ENCODE data around the gene AAMP.

AAMP gene

DNA sequence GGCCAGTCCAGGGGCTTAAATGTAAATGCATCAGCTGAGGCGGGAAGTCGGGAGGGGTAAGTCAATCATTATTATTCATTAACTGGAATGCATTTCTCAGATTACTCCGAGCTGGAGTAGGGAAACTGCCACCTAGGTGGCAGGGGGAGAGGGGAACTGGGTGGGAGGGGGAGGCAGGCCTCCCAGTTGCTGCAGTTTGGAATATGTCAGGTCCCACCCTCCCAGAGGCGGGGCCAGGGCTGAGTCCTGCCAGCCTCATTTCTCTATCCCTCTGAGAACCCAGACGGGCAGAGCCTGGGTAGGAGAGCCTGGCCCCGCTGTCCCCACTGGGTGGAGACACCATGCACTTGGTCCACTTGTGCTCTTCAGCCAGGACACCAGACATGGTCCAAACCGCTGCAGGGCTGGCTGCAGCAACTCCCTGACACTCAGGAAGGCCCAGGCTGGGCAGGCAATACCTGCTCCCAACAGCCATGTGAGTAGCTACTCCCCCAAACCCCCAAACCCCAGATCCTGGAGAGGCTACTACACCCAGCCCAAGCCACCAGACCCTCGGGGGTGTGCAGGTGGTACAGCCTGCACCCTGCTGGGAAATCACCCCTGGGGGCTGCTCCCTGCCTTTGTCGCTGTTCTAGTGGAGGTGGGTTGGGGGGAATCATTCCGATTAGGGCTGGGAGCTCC lies 9.1 kb downstream of the AAMP start, which contains the start of gene GPBAR1:
GPBAR1 (plus strand) TSS at position 274 of the 681 bp plus-strand sequence. CDS start 1,710 bp downstream, outside the sequence.
- H3K36me3 ChIP-seq (ENCODE audit: insufficient read depth, low read depth, low read length) = peaks cover 34% of the 10 kb centered on the region
- no peaks in the 10 kb centered on the region for H3K27me3 ChIP-seq (ENCODE audit: insufficient read depth, low read length)
- H3K4me3 ChIP-seq (ENCODE audit: low read length) = no peak within 1 kb of the TSS
- no peaks in the 10 kb centered on the region for H3K9me3 ChIP-seq (ENCODE audit: insufficient read depth, low read depth, low read length)
- peaks cover 15% of the 10 kb centered on the region for H3K4me1 ChIP-seq (ENCODE audit: insufficient read depth, low read length)
- no peak within 1 kb of the TSS for H3K27ac ChIP-seq (ENCODE audit: low read length)
- H3K9ac ChIP-seq (ENCODE audit: low read depth, low read length) = no peak within 1 kb of the TSS; the same call in 1 of the 2 replicates

DNA sequence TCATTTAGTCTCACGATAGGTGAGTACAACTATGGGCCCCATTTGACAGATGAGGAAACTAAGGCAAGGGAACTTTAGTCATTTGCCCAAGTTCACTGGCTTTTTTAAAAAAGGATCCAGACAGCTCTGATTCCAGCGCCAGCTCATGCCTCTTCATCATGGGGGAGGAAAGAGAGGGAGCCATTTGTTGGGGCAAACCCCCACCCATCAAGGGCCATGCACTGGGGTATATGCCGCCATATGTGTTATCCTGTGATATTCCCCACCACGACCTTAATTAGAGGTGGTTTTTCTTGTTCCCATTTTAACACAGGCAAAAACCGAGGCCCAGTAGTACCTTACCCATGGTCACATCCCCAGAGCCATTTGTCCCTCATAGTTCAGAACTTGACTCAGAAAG lies 9.8 kb downstream of the AAMP start:
- no peak overlapping the region for H3K4me3 ChIP-seq (ENCODE audit: low read length)
- no peaks in the 10 kb centered on the region for H3K9me3 ChIP-seq (ENCODE audit: insufficient read depth, low read depth, low read length)
- H3K27me3 ChIP-seq (ENCODE audit: insufficient read depth, low read length) = no peaks in the 10 kb centered on the region
- peaks cover 15% of the 10 kb centered on the region for H3K4me1 ChIP-seq (ENCODE audit: insufficient read depth, low read length)
- no peak overlapping the region for H3K27ac ChIP-seq (ENCODE audit: low read length)
- H3K36me3 ChIP-seq (ENCODE audit: insufficient read depth, low read depth, low read length) = peaks cover 34% of the 10 kb centered on the region
- no peak overlapping the region for H3K9ac ChIP-seq (ENCODE audit: low read depth, low read length)

DNA sequence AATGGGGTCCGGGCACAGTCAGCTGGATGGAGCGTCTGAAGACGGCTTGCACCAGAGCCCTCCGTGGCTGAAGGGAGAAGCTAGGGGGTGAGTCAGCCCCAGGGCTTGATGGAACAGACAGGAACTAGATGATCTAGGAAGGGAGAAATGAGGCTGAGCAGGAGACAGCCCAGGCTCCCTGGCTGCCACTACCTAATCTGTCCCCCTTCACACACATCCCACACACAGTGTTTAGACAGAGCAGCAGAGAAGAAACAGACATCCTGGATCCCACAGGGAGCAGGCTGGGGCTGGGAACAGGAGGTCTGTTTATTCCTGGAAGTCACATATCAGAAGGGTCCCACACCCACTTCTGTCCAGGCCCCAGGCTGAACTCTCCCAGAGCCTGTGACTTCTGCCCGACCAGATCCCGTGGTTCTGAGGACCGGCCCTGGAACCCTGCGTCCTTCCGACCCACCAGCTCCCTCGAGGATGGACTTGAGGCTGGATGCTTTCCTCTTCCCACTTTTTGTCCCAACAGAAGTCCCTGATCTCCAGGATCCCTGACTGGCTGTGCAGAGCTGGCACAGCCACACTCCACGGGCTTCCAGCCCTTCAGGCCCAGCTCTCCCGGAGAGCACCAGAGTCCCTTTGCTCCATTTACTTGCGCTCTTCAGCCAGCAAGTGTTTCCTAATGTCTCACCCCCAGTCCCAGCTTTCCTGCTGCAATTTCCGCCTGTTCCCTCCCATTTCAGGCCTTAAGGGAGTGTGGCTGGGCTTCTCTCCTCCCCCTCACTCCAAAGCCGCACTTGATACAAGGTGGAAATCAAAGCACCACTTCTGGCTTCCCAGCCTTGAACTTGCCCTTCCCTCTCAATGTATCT lies 10.6 kb downstream of the AAMP start:
- H3K4me3 ChIP-seq (ENCODE audit: low read length) = no peak overlapping the region
- H3K27me3 ChIP-seq (ENCODE audit: insufficient read depth, low read length) = no peaks in the 10 kb centered on the region
- H3K27ac ChIP-seq (ENCODE audit: low read length) = no peak overlapping the region
- H3K4me1 ChIP-seq (ENCODE audit: insufficient read depth, low read length) = peaks cover 15% of the 10 kb centered on the region
- no peak overlapping the region for H3K9ac ChIP-seq (ENCODE audit: low read depth, low read length)
- H3K9me3 ChIP-seq (ENCODE audit: insufficient read depth, low read depth, low read length) = no peaks in the 10 kb centered on the region
- peaks cover 34% of the 10 kb centered on the region for H3K36me3 ChIP-seq (ENCODE audit: insufficient read depth, low read depth, low read length)

DNA sequence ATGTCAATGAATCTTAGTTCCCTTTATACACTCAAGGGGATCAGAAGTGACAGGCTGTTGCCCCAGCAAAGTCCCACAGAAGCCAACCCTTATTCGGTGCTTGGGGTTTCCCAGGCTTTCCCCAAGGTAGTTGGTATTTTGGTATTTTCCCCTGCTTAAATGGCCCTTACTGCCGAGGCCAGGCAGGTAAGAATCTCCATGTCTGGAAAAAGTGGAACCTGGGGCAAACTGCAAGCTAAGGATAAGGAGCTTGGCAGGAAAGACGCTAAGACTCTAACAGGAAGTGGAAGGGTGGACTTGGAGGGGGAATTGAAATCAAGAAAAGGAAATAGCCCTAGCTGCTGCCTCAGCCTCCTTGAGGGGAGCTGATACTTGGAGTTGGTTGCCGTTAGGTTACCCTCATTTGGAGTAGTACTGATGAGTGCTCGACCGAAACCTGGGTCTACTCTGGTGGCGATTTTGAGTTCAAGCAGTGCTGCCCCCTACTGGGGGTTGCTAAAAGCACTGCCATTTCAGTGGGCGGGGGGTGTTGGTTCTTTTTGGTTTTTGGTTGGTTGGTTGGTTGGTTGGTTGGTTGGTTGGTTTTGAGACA lies 12.5 kb downstream of the AAMP start:
- peaks cover 15% of the 10 kb centered on the region for H3K4me1 ChIP-seq (ENCODE audit: insufficient read depth, low read length)
- no peaks in the 10 kb centered on the region for H3K9me3 ChIP-seq (ENCODE audit: insufficient read depth, low read depth, low read length)
- no peak overlapping the region for H3K9ac ChIP-seq (ENCODE audit: low read depth, low read length)
- no peak overlapping the region for H3K27ac ChIP-seq (ENCODE audit: low read length)
- H3K27me3 ChIP-seq (ENCODE audit: insufficient read depth, low read length) = no peaks in the 10 kb centered on the region
- H3K4me3 ChIP-seq (ENCODE audit: low read length) = no peak overlapping the region
- peaks cover 43% of the 10 kb centered on the region for H3K36me3 ChIP-seq (ENCODE audit: insufficient read depth, low read depth, low read length)

DNA sequence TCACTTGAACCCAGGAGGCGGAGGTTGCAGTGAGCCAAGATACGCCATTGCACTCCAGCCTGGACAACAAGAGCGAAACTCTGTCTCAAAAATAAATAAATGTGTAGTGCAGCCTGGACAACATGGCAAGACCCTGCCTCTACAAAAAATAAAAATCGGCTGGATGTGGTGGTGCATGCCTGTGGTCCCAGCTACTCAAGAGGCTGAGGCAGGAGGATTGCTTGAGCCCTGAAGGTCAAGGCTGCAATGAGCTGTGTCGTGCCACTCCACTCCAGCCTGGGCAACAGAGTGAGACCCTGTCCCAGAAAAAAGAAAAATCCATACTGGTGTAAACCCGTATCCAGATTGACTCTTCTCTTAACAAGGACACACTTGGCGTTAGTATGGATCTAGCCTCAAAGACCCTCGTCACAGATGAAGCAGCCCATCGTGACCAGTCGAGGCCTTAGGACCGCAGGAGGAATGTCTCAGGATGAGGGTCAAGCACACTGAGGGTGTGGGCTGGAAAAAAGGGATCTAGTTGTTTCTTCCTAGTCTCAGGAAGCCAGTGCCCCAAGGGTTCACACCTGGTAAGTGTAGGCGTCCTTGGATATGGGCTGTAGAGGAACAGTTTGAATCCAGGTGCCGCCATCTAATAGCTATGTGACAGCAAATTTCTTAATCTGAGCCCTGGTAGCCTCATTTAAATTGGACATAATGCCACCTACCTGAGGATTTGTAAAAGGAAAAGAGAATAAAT lies 13.2 kb downstream of the AAMP start:
- H3K36me3 ChIP-seq (ENCODE audit: insufficient read depth, low read depth, low read length) = peaks cover 50% of the 10 kb centered on the region
- H3K27me3 ChIP-seq (ENCODE audit: insufficient read depth, low read length) = no peaks in the 10 kb centered on the region
- H3K4me3 ChIP-seq (ENCODE audit: low read length) = no peak overlapping the region
- H3K27ac ChIP-seq (ENCODE audit: low read length) = no peak overlapping the region
- H3K4me1 ChIP-seq (ENCODE audit: insufficient read depth, low read length) = peaks cover 14% of the 10 kb centered on the region
- no peaks in the 10 kb centered on the region for H3K9me3 ChIP-seq (ENCODE audit: insufficient read depth, low read depth, low read length)
- H3K9ac ChIP-seq (ENCODE audit: low read depth, low read length) = no peak overlapping the region

DNA sequence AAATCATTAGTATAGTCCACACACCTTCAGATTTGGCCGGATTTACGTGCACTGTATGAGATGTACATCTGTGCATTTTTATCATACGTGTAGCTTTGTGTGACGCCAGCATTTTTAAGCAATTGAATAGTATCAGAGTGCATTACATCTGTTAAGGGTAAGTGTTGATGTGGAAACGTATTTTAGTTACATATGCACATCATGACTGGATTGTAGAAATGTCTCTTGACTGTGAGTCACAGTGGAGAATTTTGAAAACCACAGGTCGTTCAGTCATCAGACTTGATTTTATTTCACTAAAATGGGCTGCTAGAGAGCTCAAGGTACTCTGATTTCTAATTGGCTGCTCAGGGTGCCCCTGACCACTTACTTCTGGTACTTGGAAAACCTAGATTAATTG lies 14.5 kb downstream of the AAMP start:
- Histone ChIP-seq H3K4me1 (ENCODE audit: insufficient read depth, low read length) (0 out of 2 replicates have a peak, but pooled peaks cover 4% of the 10 kb centered on the region), H3K9ac (ENCODE audit: low read depth, low read length) (no peak overlapping the region), H3K27ac (ENCODE audit: low read length) (no peak overlapping the region), H3K9me3 (ENCODE audit: insufficient read depth, low read depth, low read length) (no peaks in the 10 kb centered on the region), H3K27me3 (ENCODE audit: insufficient read depth, low read length) (no peaks in the 10 kb centered on the region), H3K4me3 (ENCODE audit: low read length) (no peak overlapping the region), H3K36me3 (ENCODE audit: insufficient read depth, low read depth, low read length) (peaks cover 63% of the 10 kb centered on the region)

DNA sequence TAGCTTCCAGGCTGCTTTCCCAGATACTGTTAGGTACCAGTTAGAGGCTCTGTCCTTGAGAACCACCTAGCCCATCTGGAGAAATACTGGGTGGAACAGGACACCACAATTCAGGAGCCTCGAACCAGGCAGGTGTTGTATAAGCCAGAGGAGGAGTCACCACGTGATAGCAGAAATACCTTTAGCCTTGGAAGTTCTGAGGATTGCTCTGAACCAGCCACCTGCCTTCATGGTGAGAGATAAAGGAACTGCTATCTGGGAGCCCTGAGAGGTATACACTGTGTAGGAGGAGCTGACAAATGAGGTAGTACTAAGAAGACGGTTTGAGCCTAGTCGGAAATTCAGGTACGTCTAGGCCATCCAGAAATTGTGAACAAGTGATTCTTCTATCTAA lies 16.7 kb downstream of the AAMP start:
- Histone ChIP-seq H3K4me3 (ENCODE audit: low read length) (no peak overlapping the region), H3K9ac (ENCODE audit: low read depth, low read length) (no peak overlapping the region), H3K9me3 (ENCODE audit: insufficient read depth, low read depth, low read length) (no peaks in the 10 kb centered on the region), H3K4me1 (ENCODE audit: insufficient read depth, low read length) (no peaks in the 10 kb centered on the region), H3K27ac (ENCODE audit: low read length) (no peak overlapping the region), H3K36me3 (ENCODE audit: insufficient read depth, low read depth, low read length) (peaks cover 85% of the 10 kb centered on the region), H3K27me3 (ENCODE audit: insufficient read depth, low read length) (no peaks in the 10 kb centered on the region)

DNA sequence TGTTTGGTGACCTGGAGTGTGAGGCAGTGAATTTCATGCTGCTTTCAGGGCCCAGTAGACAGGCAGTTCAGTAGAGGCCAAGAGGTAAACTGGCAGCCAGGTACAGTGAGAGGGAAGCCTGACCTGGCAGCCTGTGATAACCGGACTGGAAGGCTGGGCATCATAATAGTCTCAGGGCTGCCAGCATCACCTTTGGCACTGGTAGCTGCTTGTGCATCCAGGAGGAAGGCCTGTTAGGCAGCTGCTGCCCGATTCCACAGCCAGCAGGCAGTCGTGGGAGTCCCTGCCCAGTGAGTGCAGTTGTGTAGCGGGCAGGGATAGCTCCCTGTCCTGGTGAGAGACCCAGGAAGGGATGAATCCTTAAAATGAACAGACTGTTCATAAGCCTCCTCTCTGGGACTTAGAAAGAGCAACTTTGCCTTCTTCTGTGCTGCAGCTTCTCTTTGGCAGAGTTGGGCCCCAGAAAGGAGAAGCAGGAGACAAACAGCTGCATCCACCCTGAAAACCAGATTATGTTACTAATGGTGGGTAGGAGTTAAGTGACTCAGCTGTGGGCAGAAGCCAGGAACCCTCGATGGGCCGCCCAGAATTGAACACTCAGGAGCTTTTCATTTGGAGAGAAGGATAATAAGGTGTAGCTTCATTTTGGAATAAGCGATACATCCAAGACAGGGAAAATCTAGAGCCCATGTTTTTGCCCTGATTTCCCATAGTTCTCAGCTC lies 17.3 kb downstream of the AAMP start:
- no peak overlapping the region for H3K27ac ChIP-seq (ENCODE audit: low read length)
- H3K27me3 ChIP-seq (ENCODE audit: insufficient read depth, low read length) = no peaks in the 10 kb centered on the region
- H3K9me3 ChIP-seq (ENCODE audit: insufficient read depth, low read depth, low read length) = no peaks in the 10 kb centered on the region
- H3K4me1 ChIP-seq (ENCODE audit: insufficient read depth, low read length) = no peaks in the 10 kb centered on the region
- H3K36me3 ChIP-seq (ENCODE audit: insufficient read depth, low read depth, low read length) = peaks cover 91% of the 10 kb centered on the region
- no peak overlapping the region for H3K9ac ChIP-seq (ENCODE audit: low read depth, low read length)
- H3K4me3 ChIP-seq (ENCODE audit: low read length) = no peak overlapping the region

DNA sequence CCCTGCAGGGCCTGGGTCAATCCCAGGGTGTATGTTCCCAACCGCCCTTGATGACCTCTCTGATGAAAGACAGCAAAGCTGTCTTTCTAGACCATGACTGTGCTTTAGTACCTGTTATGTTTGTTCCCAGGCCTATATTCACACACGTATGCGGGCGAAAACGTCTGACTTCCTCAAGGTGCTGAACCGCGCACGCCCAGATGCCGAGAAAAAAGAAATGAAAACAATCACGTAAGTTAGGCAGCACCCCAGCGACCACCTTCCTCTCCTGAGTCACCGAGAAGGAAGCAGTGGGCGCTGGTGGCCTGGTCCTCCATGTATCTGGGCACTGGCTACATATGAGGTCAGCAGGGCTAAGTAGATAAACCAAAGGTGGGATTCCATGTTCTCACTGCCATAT lies 20.2 kb downstream of the AAMP start:
- no peaks in the 10 kb centered on the region for H3K4me1 ChIP-seq (ENCODE audit: insufficient read depth, low read length)
- peaks cover 99% of the 10 kb centered on the region for H3K36me3 ChIP-seq (ENCODE audit: insufficient read depth, low read depth, low read length)
- no peak overlapping the region for H3K4me3 ChIP-seq (ENCODE audit: low read length)
- no peaks in the 10 kb centered on the region for H3K9me3 ChIP-seq (ENCODE audit: insufficient read depth, low read depth, low read length)
- no peak overlapping the region for H3K27ac ChIP-seq (ENCODE audit: low read length)
- H3K9ac ChIP-seq (ENCODE audit: low read depth, low read length) = no peak overlapping the region
- no peaks in the 10 kb centered on the region for H3K27me3 ChIP-seq (ENCODE audit: insufficient read depth, low read length)

DNA sequence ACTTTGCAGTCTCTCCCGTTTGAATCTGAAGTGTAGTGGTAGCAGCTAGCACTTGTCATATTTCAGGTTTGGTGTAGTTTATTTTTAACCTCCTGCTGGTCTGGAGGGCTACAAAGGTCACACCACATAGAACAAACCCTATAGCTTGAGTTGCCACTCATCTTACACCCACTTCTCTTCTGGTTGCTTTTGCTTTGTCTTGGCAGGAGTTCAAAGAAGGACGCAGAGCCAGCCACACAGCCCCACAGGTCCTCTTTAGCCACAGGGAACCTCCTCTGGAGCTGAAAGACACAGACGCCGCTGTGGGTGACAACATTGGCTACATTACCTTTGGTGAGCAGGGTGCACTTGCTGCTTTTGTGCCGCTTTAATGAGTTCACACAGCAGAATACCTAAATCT lies 24.7 kb downstream of the AAMP start:
- H3K9me3 ChIP-seq (ENCODE audit: insufficient read depth, low read depth, low read length) = no peaks in the 10 kb centered on the region
- H3K4me3 ChIP-seq (ENCODE audit: low read length) = no peak overlapping the region
- H3K9ac ChIP-seq (ENCODE audit: low read depth, low read length) = no peak overlapping the region
- H3K27ac ChIP-seq (ENCODE audit: low read length) = no peak overlapping the region
- H3K36me3 ChIP-seq (ENCODE audit: insufficient read depth, low read depth, low read length) = peaks cover 98% of the 10 kb centered on the region
- no peaks in the 10 kb centered on the region for H3K27me3 ChIP-seq (ENCODE audit: insufficient read depth, low read length)
- H3K4me1 ChIP-seq (ENCODE audit: insufficient read depth, low read length) = no peaks in the 10 kb centered on the region

DNA sequence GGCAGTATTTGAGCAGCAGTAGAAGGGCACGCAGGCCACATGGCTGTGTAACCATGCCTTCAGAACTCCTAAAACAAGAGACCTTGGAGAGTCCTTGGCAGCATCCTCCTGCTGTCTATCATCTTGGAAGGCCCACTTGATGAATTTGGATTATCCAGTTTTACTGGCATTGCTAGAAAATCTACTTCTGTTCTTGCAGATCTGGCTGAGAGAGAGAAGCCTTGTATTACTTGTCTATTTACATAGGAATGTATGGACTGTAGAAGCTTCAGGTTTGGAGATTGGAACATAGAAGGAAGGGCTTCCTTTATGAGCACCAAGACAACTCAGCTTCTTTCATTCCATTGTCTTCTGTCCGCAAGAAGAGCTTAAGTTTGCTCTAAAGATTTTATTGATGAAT lies 25.3 kb downstream of the AAMP start:
- H3K4me3 ChIP-seq (ENCODE audit: low read length) = no peak overlapping the region
- H3K9me3 ChIP-seq (ENCODE audit: insufficient read depth, low read depth, low read length) = no peaks in the 10 kb centered on the region
- peaks cover 98% of the 10 kb centered on the region for H3K36me3 ChIP-seq (ENCODE audit: insufficient read depth, low read depth, low read length)
- no peaks in the 10 kb centered on the region for H3K27me3 ChIP-seq (ENCODE audit: insufficient read depth, low read length)
- no peak overlapping the region for H3K27ac ChIP-seq (ENCODE audit: low read length)
- H3K9ac ChIP-seq (ENCODE audit: low read depth, low read length) = no peak overlapping the region
- H3K4me1 ChIP-seq (ENCODE audit: insufficient read depth, low read length) = no peaks in the 10 kb centered on the region
